ENCODE results near the gene SLC5A2. TPM values are rescaled to one million over a fixed set of nuclear protein-coding genes. Genes with fewer than 3 reads are reported as not detected.

Gene SLC5A2
- polyA plus RNA-seq, 3 donors, result 0.90 to 4.4 (median 3.4) TPM

DNA sequence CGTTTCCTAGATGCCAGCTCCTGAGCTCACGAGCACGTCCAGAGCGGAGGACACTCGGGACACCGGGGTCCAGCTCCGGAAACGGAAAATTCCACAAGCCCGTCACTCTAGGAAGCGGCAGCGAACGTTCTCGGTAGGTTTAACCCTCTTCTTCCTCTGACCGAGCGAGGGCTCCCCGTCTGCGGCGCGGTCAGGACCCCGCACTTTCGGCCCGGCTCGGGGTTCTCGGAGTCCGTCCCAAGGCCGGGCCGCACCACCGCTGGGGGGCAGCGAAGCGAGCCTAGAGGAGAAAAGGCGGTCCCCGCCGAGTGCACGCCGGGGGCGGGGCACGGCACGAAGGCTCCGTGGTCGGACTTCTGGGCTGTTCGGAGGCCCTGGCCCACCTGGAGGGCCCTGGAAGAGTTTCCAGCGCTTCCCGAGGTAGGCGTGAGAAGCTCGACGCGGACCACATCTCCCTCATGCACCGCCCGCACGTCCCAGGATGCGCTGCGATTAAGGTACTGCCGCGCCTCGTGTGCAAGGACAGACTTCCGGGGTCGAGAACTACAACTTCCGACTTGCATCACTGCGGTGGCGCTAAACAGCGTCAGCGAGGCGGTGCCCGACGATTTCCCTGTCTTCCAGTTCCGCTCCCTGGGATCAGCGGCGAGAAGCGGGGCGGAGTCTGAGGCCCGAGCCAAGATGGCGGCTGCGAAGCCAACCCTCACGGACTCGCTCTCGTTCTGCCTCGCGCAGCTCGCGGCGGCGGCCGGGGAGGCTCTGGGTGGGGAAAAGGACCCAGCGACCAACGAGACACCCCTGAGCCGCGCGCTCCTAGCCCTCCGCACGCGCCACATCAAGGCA is 23.9 kb upstream of the SLC5A2 start, which contains the start of gene ARMC5:
Gene ARMC5 (plus strand): TSS at position 658 of the 843 bp plus-strand sequence. CDS start 24 bp downstream, at position 682.
- peak within 1 kb of the TSS; percentile 98 for H3K27ac ChIP-seq (ENCODE audit: low read depth, low read length)
- WGBS, 3 donors, result 0 to 1% (median 1%) methylated on average over 91 of the region's 91 CpGs

DNA sequence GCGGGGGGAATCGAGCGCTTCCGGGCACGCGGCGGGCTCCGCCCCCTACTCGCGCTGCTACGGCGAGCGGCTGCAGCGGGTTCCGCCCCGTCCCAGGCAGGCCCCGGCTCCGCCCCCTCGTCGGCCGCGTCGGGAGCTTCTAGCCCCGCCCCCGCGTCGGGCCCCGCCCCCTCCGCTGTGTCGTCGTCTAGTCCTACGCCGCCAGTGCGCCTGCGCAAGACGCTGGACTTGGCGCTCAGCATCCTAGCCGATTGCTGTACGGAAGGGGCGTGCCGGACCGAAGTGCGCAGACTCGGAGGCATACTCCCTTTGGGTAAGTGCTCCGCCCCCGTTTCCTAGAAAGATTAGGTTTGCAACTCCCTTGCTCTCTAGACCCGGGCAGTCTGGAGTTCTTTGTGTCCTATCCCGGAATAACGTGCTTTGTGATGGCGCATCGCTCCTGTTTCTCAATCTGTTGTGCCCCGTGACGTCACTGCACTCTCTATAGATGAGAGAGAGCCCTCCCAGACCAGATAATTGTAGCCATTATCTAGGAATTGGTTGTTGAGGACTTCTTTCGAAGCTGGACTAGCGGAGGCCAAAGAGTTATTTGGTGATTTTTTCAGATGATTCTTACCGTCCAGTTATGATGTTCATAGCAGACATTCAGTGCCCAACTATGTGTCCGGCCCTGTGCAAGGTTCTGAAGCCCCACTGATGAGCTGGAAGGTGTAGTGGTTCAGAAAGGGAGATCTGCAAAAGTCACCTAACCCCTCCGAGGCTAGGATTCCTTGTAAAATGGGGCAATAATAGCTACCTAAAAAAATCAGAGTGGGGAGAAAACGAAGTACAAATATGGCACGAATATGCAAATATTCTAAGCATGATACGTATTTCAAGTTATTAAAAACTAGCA is 23.0 kb upstream of the SLC5A2 start:
- 3% methylated on average over 57 to 61 of the region's 61 CpGs for WGBS, 3 donors
- peak overlapping the region; percentile 98 for H3K27ac ChIP-seq (ENCODE audit: low read depth, low read length)

DNA sequence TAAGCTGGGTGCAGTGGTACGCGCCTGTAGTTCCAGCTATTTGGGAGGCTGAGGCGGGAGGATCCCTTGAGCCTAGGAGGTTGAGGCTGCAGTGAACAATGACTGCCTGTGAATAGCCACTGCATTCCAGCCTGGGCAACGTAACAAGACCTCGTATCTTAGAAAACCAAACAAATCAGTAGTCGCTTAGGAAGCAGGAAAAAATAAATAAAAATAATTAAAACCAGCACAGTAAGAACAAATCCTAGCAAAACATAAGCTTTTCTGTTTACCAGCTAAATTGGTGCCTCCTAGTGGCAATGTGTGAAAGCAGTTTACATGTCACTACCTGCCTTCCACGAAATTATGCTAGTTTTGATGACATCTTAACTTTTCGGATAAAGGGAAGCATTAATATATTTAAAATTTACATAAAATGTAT is 22.3 kb upstream of the SLC5A2 start:
- H3K27ac ChIP-seq (ENCODE audit: low read depth, low read length), result no peak overlapping the region
- 43 to 47% (median 47%) methylated on average over 8 of the region's 8 CpGs for WGBS, 3 donors

DNA sequence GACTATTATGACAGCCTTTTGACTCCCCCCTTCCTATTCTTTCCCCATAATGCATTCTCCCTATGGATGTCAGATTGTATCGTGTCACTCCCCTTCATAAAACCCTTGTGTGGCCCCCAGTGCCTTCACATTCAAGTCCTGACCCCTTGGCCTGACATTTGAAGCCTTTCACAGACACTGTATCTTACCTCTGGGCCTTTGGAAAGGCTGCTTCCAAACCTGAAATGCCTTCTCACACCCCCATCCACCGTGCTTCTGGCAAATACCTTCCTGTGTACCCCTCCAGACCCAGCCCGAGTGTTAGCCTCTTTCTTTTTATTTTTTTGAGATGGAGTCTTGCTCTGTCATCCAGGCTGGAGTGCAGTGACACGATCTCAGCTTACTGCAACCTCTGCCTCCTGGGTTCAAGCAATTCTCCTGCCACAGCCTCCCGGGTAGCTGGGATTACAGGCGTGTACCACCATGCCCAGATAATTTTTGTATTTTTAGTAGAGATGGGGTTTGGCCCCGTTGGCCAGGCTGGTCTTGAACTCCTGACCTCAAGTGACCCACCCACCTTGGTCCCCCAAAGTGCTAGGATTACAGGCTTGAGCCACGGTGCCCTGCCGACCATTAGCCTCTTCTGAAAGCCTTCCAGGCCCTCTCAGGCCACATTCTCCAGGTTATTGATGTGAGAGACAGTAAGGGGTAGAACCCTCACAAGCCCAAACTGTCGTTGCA is 21.6 kb upstream of the SLC5A2 start:
- H3K27ac ChIP-seq (ENCODE audit: low read depth, low read length), result no peak overlapping the region
- WGBS, 3 donors, result 87% methylated on average over 10 of the region's 10 CpGs

DNA sequence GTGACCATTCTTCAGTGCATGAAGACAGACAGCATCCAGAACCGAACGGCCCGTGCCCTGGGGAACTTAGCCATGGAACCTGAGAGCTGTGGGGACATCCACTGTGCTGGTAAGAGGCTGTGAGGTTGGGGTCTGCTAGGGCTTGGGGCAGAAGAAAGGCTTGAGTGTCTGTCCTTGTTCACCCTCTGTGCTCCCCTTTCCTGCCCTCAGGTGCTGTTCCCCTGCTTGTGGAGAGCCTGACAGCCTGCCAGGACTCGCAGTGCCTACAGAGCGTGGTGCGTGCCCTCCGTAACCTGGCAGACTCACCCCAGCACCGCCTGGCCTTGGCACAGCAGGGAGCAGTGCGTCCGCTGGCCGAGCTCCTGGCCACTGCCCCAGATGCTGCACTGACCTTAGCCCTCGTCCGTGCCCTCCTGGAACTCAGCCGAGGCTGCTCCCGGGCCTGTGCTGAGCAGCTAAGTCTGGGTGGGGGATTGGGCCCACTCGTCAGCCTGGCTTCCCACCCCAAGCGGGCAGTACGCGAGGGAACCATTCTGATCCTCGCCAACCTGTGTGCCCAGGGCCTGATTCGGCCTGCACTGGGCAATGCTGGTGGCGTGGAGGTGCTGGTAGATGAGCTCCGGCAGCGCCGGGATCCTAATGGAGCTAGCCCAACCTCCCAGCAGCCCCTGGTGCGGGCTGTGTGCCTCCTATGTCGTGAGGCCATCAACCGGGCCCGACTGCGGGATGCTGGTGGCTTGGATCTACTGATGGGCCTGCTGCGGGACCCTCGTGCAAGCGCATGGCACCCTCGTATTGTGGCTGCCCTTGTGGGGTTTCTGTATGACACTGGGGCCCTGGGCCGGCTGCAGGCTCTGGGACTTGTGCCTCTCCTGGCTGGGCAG is 20.8 kb upstream of the SLC5A2 start:
- 92 to 94% (median 94%) methylated on average over 35 of the region's 35 CpGs for WGBS, 3 donors

DNA sequence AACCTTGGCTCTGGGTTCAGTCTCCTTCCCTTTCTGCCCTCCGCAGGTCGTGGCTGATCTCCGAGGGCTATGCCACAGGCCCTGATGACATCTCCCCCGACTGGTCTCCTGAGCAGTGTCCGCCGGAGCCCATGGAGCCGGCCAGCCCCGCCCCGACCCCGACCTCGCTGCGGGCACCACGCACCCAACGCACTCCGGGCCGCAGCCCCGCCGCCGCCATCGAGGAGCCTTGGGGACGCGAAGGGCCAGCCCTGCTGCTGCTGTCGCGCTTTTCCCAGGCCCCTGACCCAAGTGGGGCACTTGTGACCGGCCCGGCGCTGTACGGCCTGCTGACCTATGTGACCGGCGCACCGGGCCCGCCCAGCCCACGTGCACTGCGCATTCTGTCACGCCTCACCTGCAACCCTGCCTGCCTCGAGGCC is 18.6 kb upstream of the SLC5A2 start:
- WGBS, 3 donors, result 96% methylated on average over 36 of the region's 36 CpGs
- H3K27ac ChIP-seq (ENCODE audit: low read depth, low read length), result no peak overlapping the region

More for the DNA sequence above, 20.8 kb upstream of the SLC5A2 start:
- no peak overlapping the region for H3K27ac ChIP-seq (ENCODE audit: low read depth, low read length)

DNA sequence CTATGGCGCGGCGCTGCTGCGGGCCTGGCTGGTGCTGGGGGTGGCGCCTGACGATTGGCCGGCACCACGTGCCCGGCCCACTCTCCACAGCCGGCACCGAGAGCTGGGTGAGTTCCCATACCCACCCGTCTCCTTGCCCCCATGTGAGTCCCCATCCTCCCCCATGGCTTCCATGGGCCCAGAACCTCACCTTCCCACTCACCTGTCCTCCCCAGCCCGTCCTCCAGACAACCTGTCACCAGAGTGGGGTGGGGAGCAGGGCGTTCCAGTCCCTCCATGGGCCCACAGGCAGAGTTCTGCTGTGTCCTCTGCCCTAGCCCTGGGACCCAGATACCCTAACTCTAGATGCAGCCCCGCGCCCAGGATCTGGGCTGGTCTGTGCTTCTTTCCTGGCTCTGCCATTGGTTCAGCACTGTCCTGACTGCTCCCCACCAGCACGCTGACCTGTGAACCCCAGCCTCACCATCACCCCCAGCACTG is 18.1 kb upstream of the SLC5A2 start:
- no peak overlapping the region for H3K27ac ChIP-seq (ENCODE audit: low read depth, low read length)
- 88 to 95% (median 91%) methylated on average over 17 of the region's 17 CpGs for WGBS, 3 donors

DNA sequence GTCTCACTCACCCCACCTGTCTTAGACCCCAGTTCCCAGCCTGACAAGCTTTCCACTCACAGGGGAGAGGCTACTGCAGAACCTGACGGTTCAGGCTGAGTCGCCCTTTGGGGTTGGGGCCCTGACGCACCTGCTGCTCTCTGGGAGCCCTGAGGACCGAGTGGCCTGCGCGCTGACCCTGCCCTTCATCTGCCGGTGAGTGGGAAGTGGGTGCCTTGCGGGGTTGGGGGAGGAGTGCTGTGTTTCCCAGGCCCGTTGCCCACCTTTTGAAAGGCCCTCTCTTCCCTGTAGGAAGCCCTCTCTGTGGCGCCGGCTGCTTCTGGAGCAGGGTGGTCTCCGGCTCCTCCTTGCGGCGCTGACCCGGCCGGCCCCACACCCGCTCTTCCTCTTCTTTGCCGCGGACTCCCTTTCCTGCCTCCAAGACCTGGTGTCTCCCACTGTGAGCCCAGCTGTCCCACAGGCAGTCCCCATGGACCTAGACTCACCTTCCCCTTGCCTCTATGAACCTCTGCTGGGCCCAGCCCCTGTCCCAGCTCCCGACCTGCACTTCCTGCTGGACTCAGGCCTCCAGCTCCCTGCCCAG is 17.0 kb upstream of the SLC5A2 start:
- 77 to 93% (median 92%) methylated on average over 20 of the region's 20 CpGs for WGBS, 3 donors
- H3K27ac ChIP-seq (ENCODE audit: low read depth, low read length), result no peak overlapping the region

DNA sequence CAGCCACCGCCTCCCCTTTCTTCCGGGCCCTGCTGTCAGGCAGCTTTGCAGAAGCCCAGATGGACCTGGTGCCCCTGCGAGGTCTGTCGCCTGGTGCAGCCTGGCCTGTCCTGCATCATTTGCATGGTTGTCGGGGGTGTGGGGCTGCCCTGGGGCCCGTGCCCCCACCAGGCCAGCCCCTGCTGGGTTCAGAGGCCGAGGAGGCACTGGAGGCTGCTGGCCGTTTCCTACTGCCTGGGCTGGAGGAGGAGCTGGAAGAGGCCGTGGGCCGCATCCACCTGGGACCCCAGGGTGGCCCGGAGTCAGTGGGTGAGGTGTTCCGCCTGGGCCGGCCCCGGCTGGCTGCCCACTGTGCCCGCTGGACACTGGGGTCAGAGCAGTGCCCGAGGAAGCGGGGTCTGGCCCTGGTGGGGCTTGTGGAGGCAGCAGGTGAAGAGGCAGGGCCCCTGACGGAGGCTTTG is 16.5 kb upstream of the SLC5A2 start:
- WGBS, 3 donors, result 86 to 96% (median 88%) methylated on average over 17 to 18 of the region's 18 CpGs
- H3K27ac ChIP-seq (ENCODE audit: low read depth, low read length), result no peak overlapping the region

DNA sequence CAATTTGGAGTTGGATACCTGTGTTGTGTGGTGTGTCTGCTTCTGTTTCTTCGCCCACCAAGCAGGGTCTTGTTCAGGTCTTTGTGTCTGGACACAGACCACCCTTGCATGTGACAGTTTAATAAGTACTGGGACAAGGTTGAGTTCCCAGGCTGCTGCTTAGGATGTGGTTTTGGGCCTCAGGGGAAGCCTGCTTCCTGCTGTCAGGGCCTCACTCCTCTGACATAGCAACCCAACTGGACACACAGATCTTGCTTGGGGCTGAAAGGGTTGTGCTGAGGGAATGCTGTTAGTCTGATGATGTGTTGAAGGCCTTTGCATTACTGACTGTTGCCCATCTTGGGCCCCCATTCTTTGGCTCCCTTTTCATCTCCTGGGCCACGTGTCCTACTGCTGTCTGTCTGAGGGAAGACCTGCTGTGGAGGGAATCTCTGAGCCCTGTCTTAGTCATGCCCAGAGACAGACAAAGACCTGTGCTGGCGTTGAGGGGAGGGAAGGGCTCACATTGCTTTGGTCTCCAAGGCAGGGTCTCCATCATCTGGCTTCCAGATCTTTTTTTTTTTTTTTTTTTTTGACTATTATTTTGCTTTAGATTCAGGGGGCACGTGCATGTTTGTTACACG is 15.7 kb upstream of the SLC5A2 start:
- WGBS, 3 donors, result 74 to 86% (median 80%) methylated on average over 5 of the region's 5 CpGs
- no peak overlapping the region for H3K27ac ChIP-seq (ENCODE audit: low read depth, low read length)

DNA sequence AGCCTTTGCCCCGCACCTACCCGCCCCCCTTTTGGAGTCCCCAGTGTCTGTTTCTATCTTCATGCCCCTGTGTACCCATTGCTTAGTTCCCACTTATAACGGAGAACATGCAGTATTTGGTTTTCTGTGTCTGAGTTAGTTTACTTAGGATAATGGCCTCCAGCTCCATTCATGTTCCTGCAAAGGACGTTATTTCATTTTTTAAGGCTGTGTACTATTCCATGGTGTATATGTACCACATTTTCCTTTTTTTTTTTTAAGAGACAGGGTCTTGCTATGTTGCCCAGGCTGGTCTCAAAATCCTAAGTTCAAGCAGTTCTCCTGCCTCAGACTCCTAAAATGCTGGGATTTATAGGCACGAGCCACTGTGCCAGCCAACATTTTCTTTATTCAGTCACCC is 15.1 kb upstream of the SLC5A2 start:
- WGBS, 3 donors, result 84 to 92% (median 85%) methylated on average over 5 of the region's 5 CpGs

DNA sequence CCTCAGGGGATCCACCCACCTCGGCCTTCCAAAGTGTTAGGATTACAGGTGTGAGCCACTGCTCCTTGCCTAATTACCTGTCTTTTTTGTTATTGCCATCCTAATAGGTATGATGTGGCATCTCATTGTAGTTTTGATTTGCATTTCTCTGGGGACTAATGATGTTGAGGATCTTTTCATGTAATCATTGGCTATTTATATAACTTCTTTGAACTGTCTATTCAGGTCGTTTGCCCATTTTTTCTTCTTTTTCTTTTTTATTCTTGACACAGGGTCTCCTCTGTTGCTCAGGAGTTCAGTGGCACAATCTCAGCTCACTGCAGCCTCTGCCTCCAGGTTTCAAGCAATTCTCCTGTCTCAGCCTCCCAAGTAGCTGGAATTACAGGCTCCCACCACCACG is 12.3 kb upstream of the SLC5A2 start:
- no peak overlapping the region for H3K27ac ChIP-seq (ENCODE audit: low read depth, low read length)
- whole genome bisulfite sequencing, 3 donors, result 72 to 88% (median 86%) methylated on average over 3 of the region's 3 CpGs

More for the DNA sequence above, 15.1 kb upstream of the SLC5A2 start:
- H3K27ac ChIP-seq (ENCODE audit: low read depth, low read length), result no peak overlapping the region

DNA sequence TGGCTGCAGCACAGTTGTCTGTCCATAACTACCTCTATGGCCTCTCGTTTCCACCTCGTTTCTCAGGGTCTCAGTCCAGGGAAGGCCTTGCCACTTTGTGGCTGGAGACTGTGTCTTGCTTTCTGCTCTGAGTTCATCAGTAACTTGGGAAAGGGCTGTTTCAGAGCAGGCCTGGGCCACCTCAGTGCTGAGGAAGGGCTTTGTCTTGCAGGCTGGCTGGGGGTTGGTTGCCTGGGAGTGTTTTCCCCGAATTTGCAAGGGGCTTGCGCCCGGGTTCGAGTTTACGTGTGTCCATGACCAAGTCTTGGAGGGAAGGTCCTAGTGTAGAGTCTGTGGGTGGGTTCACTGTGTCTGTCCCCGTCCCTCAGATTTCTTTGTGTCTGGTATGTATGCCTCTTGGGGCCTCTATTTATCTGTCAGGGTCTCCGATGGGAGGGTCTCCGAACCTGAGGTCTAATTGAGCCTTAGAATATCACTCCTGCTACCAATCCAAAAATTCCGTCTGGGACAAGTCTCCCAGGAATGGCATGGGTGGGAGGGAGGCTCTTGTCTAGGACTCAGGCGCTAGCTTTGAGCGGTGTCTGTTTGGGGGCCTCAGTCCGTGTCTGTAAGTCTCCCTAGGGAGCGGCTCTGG is 11.6 kb upstream of the SLC5A2 start:
- 38 to 53% (median 48%) methylated on average over 15 of the region's 15 CpGs for WGBS, 3 donors
- H3K27ac ChIP-seq (ENCODE audit: low read depth, low read length), result no peak overlapping the region

DNA sequence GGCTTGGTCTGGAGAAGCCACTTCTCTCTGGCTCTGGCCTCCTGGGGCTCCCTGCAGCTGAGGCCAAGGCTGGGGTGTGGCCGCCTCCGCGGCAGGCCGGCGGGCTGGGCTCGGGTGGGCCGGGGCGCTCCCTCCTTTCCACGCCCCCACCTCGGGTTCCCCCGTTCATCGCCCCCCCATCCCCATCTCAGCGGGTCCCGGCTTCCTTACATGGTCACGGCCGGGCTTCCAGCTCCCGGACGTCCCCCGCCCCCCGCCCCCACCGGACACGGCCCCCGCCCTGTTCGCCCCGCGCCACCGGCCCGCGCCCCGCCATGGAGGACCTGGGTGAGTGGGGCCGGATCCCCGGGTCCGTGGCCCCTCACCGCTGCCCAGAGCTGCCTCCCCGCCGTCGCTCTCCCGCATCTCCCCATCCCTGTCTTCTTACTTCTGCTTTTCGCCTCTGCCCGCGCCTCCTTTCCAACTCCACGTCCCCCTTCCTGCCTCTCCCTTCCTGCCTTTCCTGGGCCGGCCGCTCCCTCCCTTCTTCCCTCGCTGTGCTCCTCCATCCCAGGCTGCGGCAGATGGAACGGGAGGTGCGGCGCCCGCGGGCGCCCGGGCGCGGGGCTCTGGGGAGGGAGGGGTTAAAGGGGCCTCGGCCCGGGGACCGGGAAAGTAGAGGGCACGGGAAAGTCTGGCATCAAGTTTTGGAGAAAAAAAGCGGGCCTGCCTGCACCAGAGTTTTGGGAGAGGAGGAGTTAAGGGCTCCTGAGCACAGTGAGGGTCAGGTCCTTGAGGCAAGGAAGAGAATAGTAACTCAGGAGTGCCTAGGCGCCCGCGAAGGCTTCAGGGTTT is 10.8 kb upstream of the SLC5A2 start, which contains the start of gene TGFB1I1:
Gene TGFB1I1 (plus strand): TSS at position 278 of the 834 bp plus-strand sequence. CDS start 37 bp downstream, at position 315.
- H3K27ac ChIP-seq (ENCODE audit: low read depth, low read length), result peak within 1 kb of the TSS; percentile 78
- 1 to 3% (median 2%) methylated on average over 31 to 59 of the region's 63 CpGs for WGBS, 3 donors

DNA sequence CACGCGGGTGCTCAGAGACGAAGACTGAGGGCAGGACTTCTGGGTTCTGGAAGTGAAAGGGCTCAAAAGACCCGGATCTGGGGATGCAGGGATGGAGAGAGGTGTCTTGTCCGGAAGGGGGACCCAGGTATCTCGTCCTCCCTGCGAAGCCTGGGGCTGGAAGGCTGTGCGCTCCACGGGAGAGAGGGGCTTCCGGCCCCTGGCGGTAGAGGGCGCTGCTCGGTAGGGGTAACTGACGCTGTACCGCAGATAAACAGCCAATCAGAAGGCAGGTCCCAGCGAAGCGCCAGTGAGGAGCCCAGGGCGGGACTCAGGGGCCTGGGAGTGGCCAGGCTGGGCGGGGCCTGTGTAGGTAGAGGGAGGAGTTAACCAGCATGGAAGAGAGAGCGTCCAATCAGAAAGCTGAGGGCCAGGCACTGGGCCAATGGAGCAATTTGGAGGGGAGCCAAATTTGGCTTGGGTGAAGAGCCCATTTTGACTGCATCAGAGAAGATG is 10.2 kb upstream of the SLC5A2 start:
- WGBS, 3 donors, result 33 to 45% (median 42%) methylated on average over 20 of the region's 20 CpGs
- H3K27ac ChIP-seq (ENCODE audit: low read depth, low read length), result peak overlapping the region; percentile 78
